Sigmoid colon (tissue), 7 donors: ENCODE results near the gene TENM3. TPM values are rescaled to one million over a fixed set of nuclear protein-coding genes. Genes with fewer than 3 reads are reported as not detected.

Experiments used
- DNase-seq: peaks from one replicate; pipeline ENCODE4 v3.0.0-alpha.2; 2019
- H3K27ac ChIP-seq, 4 donors: fragments of 200-600 bp; sonication (generic); one replicate each; pipeline ENCODE4 v1.5.1; 2016 to 2019; ENCODE audit warnings: mild to moderate bottlenecking in 1 of 4
- H3K27me3 ChIP-seq, 3 donors: fragments of 200-600 bp; sonication (generic); one replicate each; pipeline ENCODE4 v1.5.1; 2019; ENCODE audit warnings: mild to moderate bottlenecking in 1 of 3
- H3K36me3 ChIP-seq, 4 donors: fragments of 200-600 bp; sonication (generic); one replicate each; pipeline ENCODE4 v1.5.1; 2016 to 2019
- H3K4me1 ChIP-seq, 4 donors: fragments of 200-600 bp; sonication (generic); one replicate each; pipeline ENCODE4 v1.5.1; 2017 to 2019
- H3K4me3 ChIP-seq, 4 donors: fragments of 200-600 bp; sonication (generic); one replicate each; pipeline ENCODE4 v1.5.1; 2017 to 2019; ENCODE audit warnings: mild to moderate bottlenecking in 2 of 4, moderate library complexity in 1 of 4
- H3K9me3 ChIP-seq, 4 donors: fragments of 200-600 bp in 3 of 4; sonication (generic) in 3 of 4; one replicate each; pipeline versions ENCODE4 v1.5.1 to v1.6.1; 2013 to 2019
- EP300 ChIP-seq, 4 donors: sonication (generic); formaldehyde crosslinking; IDR thresholded peaks; one replicate each; pipeline ENCODE4 v1.6.1; 2017; ENCODE audit warnings: antibody characterized with exemption in 4 of 4
- POLR2A ChIP-seq, 2 donors: fragments of 450-650 bp; IDR thresholded peaks; one replicate each; pipeline ENCODE4 v1.6.1; 2016; ENCODE audit warnings: antibody characterized with exemption in 2 of 2, mild to moderate bottlenecking in 2 of 2, moderate library complexity in 2 of 2
- POLR2AphosphoS5 ChIP-seq, 4 donors: sonication (generic); formaldehyde crosslinking; IDR thresholded peaks; one replicate each; pipeline ENCODE4 v1.6.1; 2017; ENCODE audit warnings: antibody characterized with exemption in 4 of 4
- WGBS, 2 donors: extraction: QIAGEN DNeasy Blood & Tissue Kit; methylation state at CpG; one replicate each; pipeline ENCODE4 v1.1.7; 2013; 5-methylcytosine and 5-hydroxymethylcytosine counted together
- intact Hi-C: fragments of 100-400 bp; cut with DNase I; formaldehyde crosslinking; loops from one replicate; pipeline ENCODE4 v1.15.1; 2023
- polyA plus RNA-seq, 3 donors: library from polyadenylated mRNA; stranded (reverse); fragments of 200-250 nt; gene quantifications; one replicate each; pipeline ENCODE4 v1.2.3, GENCODE V29; 2013
- total RNA-seq, 4 donors: library from RNA; depleted of rRNA; stranded (reverse); fragments of >200 nt; gene quantifications; one replicate each; pipeline ENCODE4 v1.1.0, GENCODE V29; 2016
- TF ChIP-seq, protein P1 (sequence below), 4 experiments: fragments of 450-650 bp in 3 of 4; fragments of 200-600 bp in 1 of 4; IDR thresholded peaks; one replicate each; pipeline ENCODE4 v1.5.1; 2016 to 2019; ENCODE audit warnings: antibody characterized with exemption in 4 of 4, mild to moderate bottlenecking in 3 of 4, moderate library complexity in 2 of 4
- donor health status: healthy with polysubstance abuse.
- donor health status: Bipolar disorder and iron deficiency.
- donor health status: healthy.

Gene TENM3
- total and polyA plus RNA-seq, 7 donors: 0.60 to 82.3 (median 37.8) TPM; not detected in 1

DNA sequence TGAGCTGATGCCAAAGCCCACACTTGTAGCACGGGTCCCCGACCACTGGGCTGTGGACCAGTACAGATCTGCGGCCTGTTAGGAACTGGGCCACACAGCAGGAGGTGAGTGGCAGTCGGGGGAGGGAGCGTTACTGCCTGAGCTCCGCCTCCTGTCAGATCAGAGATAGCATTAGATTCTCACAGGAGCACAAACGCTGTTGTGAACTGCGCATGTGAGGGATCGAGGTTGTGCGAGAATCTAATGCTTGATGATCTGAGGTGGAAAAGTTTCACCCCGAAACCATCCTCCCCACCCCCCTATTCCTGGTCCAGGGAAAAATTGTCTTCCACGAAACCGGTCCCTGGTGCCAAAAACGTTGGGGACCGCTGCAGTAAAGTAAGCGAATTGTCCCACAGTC lies 382.0 kb downstream of the TENM3 start:
- no peak for DNase-seq
- 89 to 94% methylated on average over 16 of the region's 16 CpGs for WGBS, 2 donors
- TF ChIP-seq EP300 (IDR thresholded peaks at IDR 0.05): no peak
- TF ChIP-seq, protein P1, sequence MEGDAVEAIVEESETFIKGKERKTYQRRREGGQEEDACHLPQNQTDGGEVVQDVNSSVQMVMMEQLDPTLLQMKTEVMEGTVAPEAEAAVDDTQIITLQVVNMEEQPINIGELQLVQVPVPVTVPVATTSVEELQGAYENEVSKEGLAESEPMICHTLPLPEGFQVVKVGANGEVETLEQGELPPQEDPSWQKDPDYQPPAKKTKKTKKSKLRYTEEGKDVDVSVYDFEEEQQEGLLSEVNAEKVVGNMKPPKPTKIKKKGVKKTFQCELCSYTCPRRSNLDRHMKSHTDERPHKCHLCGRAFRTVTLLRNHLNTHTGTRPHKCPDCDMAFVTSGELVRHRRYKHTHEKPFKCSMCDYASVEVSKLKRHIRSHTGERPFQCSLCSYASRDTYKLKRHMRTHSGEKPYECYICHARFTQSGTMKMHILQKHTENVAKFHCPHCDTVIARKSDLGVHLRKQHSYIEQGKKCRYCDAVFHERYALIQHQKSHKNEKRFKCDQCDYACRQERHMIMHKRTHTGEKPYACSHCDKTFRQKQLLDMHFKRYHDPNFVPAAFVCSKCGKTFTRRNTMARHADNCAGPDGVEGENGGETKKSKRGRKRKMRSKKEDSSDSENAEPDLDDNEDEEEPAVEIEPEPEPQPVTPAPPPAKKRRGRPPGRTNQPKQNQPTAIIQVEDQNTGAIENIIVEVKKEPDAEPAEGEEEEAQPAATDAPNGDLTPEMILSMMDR (IDR thresholded peaks at IDR 0.05): no peak
- no peak for TF ChIP-seq POLR2AphosphoS5 (IDR thresholded peaks at IDR 0.05)
- no peak for TF ChIP-seq POLR2A (IDR thresholded peaks at IDR 0.05)
- H3K27me3 ChIP-seq: no peaks in the 10 kb centered on the region
- no peaks in the 10 kb centered on the region for H3K9me3 ChIP-seq
- H3K4me3 ChIP-seq: no peak overlapping the region
- H3K27ac ChIP-seq: no peak overlapping the region
- peaks cover 0 to 16% (median 13%) of the 10 kb centered on the region in 4 donors for H3K4me1 ChIP-seq
- intact Hi-C loops: no loop called here
- no peaks in the 10 kb centered on the region for H3K36me3 ChIP-seq

DNA sequence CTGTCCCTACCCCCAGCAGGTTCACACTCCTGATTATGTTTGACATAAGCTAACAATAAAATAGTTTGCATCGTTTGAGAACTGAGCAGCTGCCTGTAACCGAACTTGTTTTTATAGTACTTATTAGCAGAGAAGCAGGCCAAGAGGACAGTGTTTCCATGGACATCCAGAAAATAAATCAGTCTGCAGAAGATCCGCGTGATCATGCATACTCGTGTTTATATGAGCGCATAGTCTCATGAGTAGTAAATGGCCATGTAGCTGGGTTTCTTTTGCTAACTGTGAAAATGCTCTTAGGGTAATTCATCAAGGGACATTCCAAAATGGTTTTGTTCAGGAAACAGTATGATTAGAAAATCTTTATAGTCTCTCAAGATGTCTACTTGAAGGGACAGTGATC lies 384.8 kb downstream of the TENM3 start:
- H3K9me3 ChIP-seq: no peaks in the 10 kb centered on the region
- DNase-seq: no peak
- no peaks in the 10 kb centered on the region for H3K27me3 ChIP-seq
- TF ChIP-seq POLR2AphosphoS5 (IDR thresholded peaks at IDR 0.05) (peak; percentile 6 to 78 (median 50)), POLR2A (IDR thresholded peaks at IDR 0.05) (no peak), EP300 (IDR thresholded peaks at IDR 0.05) (peak; percentile 32 to 84 (median 57))
- TF ChIP-seq, protein P1 (IDR thresholded peaks at IDR 0.05): no peak
- no peaks in the 10 kb centered on the region for H3K36me3 ChIP-seq
- peak overlapping the region in 3 of 4 donors; percentile 56 to 75 (median 67) for H3K27ac ChIP-seq
- 56 to 67% methylated on average over 6 of the region's 6 CpGs for WGBS, 2 donors
- no peak overlapping the region for H3K4me3 ChIP-seq
- intact Hi-C loops: no loop called here
- H3K4me1 ChIP-seq: peaks cover 0 to 16% (median 13%) of the 10 kb centered on the region in 4 donors

DNA sequence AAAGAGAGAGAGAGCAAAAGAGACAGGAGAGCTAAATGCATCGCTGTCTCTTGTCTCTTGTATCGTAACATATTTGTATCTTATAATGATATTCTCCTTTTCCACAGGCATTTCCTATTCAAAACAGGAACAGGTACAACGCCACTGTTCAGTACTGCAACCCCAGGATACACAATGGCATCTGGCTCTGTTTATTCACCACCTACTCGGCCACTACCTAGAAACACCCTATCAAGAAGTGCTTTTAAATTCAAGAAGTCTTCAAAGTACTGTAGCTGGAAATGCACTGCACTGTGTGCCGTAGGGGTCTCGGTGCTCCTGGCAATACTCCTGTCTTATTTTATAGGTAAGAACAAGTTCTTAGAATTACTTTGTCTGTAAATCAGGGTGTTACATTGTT lies 385.3 kb downstream of the TENM3 start:
- DNase-seq: no peak
- WGBS, 2 donors: 79 to 84% methylated on average over 6 of the region's 6 CpGs
- Histone ChIP-seq H3K4me3 (no peak overlapping the region), H3K27me3 (no peaks in the 10 kb centered on the region), H3K36me3 (no peaks in the 10 kb centered on the region), H3K27ac (peak overlapping the region in 2 of 4 donors; percentile 67 to 75), H3K9me3 (no peaks in the 10 kb centered on the region), H3K4me1 (peaks cover 0 to 16% (median 13%) of the 10 kb centered on the region in 4 donors)
- TF ChIP-seq, protein P1 (IDR thresholded peaks at IDR 0.05): no peak
- no peak for TF ChIP-seq POLR2A (IDR thresholded peaks at IDR 0.05)
- TF ChIP-seq POLR2AphosphoS5 (IDR thresholded peaks at IDR 0.05): no peak
- no peak for TF ChIP-seq EP300 (IDR thresholded peaks at IDR 0.05)
- intact Hi-C loops: no loop called here

DNA sequence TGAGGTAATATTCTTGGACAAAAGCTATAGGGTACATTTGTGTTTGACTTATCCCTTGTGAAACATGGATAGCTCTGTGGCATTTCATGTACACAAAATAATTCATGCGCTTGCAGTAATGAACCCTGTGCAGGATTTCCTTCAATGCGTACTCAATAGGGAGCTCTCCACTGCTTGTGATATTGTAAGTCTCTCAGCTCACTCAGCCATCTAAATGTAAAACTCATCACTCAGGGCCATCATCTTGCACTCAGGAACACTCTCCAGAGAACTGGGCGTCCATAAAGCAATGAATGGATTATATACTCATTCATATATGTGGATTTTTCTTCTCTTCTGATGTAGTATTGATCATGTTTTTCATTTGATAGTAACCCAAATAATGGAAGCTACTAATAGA lies 385.9 kb downstream of the TENM3 start:
- Histone ChIP-seq H3K4me1 (peaks cover 0 to 16% (median 13%) of the 10 kb centered on the region in 4 donors), H3K36me3 (no peaks in the 10 kb centered on the region), H3K9me3 (no peaks in the 10 kb centered on the region), H3K4me3 (no peak overlapping the region), H3K27ac (peak overlapping the region in 2 of 4 donors; percentile 67 to 75), H3K27me3 (no peaks in the 10 kb centered on the region)
- no peak for DNase-seq
- 90 to 94% methylated on average over 3 of the region's 3 CpGs for WGBS, 2 donors
- intact Hi-C loops: no loop called here
- TF ChIP-seq EP300 (IDR thresholded peaks at IDR 0.05) (no peak), POLR2A (IDR thresholded peaks at IDR 0.05) (no peak), POLR2AphosphoS5 (IDR thresholded peaks at IDR 0.05) (no peak)
- TF ChIP-seq, protein P1 (IDR thresholded peaks at IDR 0.05): no peak

DNA sequence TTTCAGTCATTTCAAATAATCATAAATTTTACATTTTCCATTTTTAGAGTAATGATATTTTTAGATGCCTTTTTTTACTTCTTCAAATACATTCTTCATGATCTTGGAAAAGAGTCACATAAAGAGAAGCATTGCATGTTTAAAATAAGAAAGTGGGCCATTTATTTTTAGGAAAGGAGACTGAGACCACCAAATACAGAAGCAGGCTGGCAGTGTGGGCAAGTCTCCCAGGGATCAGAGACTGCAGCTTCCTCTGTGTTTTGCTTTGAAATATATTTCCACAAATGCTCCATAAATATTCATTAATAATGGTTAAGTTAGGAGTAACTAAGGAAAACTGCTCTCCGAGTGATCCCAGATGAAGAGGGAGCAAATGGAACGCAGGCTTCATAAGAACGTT lies 397.3 kb downstream of the TENM3 start:
- TF ChIP-seq, protein P1 (IDR thresholded peaks at IDR 0.05): no peak
- TF ChIP-seq POLR2A (IDR thresholded peaks at IDR 0.05) (no peak), POLR2AphosphoS5 (IDR thresholded peaks at IDR 0.05) (no peak), EP300 (IDR thresholded peaks at IDR 0.05) (no peak)
- Histone ChIP-seq H3K9me3 (peaks cover 0 to 4% (median 1%) of the 10 kb centered on the region in 4 donors), H3K27me3 (no peaks in the 10 kb centered on the region), H3K27ac (no peak overlapping the region), H3K36me3 (no peaks in the 10 kb centered on the region), H3K4me3 (no peak overlapping the region), H3K4me1 (peaks cover 0 to 19% (median 16%) of the 10 kb centered on the region in 4 donors)
- DNase-seq: no peak
- 81% methylated on average over 3 of the region's 3 CpGs for WGBS, 2 donors
- intact Hi-C loops: no loop called here
